NCI-H128 (cell line): ENCODE data around the gene KCNS3.
"Not testable (repeated sequence)": the region's sequence is repeated elsewhere in the genome, so short reads cannot be mapped to it uniquely, and the experiment has no call there.

ENCODE experiments used
- DNase-seq: peaks from one replicate; lab custom pipeline; 2025; ENCODE audit not compliant: unreplicated experiment; lab: John Stamatoyannopoulos, UW

The KCNS3 gene

DNA sequence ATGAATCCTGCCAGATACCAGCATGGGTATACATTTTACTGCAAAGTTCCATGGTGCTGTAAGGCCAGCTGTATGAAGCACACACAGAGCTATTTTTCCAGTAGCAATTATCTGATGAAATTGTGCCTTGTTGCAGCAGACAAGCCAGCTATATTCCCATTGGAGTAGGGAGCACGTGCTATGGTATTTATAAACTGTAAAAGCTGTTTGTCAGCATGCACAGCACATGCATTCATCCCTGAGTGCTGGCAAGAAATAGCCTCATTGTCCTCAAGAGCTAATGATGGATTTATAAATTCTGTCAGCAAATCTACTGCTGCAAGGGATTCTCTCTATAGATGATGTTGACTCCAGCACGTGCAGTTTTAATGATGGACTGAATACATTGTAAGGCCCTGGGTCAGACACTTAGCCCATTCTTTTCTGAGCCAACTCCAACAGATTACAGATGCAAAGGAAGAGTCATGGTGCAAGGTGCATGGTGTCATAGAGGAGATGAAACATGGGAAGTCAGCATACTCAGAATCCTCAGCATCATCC is 61.7 kb downstream of the KCNS3 start:
- DNase-seq, result no peak

DNA sequence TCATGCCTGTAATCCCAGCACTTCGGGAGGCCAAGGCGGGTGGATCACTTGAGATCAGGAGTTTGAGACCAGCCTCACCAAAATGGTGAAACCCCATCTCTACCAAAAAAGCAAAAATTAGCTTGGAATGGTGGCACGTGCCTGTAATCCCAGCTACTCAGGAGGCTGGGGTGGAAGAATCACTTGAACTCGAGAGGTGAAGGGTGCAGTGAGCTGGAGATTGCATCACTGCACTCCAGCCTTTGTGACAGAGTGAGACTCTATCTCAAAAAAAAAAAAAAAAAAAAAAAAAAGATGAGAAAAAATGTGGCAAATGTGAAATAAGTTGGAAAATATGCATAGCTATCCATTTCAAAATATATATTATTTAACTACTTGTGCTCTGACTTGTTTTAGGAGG is 65.0 kb downstream of the KCNS3 start:
- no peak for DNase-seq

DNA sequence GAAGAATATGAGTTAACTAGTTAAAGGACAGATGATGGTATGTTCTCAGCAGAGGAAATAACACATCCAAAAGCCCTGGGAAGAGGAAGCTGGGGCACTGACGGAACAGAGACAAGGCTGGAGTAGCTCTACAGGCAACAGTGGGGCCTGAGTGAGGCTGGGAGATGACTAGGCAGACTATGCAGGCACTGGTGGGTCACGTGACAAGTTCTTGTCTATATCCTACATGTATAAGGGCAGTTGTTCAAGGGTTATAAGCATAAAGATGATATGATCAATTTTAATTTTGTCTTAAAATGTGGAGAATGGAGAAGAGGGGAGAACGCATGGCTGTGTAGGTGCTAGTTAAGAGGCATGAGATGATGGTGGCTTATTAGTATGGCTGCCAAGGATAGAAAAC is 68.6 kb downstream of the KCNS3 start:
- no peak for DNase-seq

DNA sequence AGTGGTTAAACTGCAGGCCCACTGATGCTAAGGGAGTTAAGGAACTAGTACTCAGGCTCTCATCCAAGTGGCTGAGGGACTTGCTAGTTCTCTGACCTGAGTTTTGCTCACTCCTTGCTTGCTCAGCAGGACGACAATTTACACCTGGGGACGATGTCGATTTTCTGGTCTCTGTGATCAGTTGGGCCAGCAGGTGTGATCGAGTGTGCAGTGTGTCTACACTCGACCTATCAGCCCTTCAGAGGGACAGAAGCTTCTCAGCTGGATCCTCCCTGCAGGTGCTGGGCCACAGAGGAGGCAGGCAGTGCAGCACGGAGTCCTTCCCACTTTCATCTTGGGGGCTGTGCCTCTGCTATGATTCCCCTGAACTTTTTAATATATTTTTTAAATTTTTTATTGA is 71.5 kb downstream of the KCNS3 start:
- no peak for DNase-seq

DNA sequence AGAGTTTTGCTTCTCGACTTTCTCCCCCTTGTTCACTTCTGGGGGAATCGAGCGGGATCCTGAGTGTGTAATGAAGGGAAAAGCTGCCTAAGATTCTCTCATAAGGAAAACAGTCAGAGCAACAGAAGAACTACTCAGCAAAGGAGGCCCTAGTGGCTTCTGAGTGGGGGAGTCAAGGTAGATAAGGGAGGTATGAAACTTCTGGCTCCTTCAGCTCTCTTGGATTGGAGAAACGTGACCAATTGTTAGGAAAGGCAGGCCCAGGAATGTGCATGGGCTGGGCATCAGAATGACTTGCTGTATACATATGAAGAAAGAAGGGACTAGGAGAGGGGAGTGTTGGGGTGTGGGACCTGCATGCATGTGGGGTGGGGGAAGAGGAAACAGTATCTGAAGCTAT is 73.1 kb downstream of the KCNS3 start:
- no peak for DNase-seq

DNA sequence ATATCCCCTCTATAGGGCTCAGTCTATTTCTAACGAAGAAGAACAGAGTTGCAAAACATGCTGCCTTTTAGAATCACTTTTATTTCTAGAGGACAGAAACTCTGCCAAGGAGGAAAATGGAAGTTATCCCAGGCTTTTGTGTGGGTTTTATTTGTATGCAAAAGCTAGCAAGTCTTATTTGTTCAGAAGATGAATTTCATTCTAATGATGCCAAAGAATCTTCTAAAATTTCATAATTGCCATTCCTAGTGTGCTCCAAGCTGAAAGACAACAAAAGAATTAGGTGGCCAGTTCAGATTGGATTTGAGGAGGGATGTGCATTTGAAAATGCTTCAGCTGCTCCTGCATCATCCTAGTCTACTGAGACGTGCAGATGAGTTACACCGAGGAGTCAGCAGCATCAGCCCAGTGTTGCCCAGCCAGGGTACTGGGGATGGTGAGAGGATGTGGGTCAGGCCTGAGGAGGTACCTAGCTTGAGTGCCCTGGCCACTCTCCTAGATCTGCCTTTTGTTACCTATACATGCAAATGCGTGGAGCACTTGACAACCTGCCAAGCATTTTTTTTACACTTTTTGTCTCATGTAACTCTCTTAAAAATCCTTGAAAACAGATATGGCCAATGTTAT is 80.1 kb downstream of the KCNS3 start:
- no peak for DNase-seq

DNA sequence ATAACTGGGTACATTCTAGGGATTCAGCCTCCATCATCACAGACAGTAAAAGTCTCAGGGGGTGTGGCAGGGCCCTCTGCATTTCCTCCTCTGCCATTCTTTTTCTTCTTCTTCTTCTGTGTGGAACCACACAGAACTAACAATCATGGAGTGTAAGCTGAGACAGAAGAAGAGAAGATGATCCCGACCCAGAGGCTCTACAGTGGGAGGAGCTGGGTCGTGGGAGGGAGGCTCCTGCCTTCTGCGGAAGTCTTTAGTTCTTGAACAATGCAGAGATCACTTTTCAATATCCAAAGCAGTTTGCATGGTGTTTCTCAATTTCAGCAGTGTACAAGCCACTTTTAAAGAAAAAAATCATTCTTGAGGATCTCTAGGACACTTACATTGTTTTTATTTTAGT is 80.9 kb downstream of the KCNS3 start:
- DNase-seq, result no peak

DNA sequence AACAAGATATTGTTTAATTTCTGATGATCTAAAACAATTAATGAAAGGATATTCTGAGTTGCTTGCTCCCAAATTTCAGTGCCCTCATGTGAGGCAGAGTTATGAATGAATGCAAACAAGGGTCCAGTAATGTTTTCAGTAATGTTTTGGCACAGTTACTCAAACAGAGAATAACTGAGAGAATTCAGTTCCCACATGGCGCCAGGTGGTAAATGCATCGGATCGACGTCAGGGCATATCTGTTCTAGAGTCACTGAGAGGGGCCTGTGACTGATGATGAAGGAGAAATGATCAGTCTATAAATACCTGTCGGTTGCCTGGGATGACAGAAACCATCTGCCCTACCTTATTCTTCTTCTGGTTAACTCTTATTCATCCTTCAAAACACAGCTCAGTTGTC is 81.4 kb downstream of the KCNS3 start:
- DNase-seq, result no peak

DNA sequence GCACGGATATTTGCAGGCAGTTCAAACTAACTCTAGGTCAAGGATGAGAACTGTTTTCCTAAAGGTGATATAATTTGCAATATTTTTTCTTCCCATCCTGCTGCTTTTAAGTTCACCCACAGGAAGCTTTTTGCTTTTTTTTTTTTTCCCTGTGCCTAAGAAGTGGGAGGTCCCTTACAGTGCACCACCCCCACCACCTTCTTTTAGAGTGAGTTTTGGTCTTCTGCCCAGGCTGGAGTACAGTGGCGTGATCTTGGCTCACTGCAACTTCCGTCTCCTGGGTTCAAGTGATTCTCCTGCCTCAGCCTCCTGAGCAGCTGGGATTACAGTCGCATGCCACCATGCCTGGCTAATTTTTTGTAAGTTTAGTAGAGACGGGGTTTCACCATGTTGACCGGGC is 82.5 kb downstream of the KCNS3 start:
- no peak for DNase-seq

DNA sequence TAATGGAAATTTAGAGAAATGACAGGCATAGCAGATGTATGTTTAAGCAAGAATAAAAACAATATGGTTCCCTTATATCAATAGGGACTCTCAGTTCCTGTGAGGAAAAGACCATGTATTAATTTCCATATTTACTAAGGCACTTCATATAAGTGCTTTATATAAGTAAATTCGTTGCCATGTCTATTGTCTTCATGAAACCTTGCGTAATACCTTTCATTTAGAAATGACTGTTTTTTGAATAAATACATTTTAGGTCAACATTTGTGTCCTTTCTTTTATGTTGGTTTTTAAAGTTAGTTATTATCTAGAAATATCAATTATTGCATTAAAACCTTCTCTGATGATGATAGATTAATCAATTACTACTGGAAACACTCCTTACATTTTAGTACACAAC is 83.3 kb downstream of the KCNS3 start:
- DNase-seq, result no peak

DNA sequence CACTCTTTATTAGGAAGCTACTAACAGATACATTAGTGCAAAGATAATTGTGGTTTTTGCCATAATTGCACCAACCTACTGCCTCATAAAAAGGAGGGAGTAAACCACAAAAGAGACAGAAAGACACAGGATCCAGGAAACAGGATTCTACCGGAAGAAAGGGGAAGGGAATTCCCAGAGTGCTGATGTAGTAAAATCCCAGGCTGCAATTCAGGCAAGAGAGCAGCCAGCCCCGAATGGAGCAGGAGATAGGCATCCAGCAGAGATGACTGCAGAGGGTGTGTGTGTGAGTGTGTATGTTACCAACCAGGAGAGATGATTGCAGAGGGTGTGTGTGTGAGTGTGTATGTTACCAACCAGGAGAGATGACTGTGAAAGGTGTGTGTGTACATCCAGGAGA is 84.4 kb downstream of the KCNS3 start:
- no peak for DNase-seq

DNA sequence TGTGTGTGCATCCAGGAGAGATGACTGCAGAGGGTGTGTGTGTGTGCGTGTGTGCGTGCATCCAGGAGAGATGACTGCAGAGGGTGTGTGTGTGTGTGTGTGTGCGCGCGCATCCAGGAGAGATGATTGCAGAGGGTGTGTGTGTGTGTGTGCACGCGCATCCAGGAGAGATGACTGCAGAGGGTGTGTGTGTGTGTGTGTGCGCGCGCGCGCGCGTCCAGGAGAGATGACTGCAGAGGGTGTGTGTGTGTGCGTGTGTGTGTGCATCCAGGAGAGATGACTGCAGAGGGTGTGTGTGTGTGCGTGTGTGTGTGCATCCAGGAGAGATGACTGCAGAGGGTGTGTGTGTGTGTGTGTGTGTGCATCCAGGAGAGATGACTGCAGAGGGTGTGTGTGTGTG is 85.1 kb downstream of the KCNS3 start:
- not testable (repeated sequence) for DNase-seq

DNA sequence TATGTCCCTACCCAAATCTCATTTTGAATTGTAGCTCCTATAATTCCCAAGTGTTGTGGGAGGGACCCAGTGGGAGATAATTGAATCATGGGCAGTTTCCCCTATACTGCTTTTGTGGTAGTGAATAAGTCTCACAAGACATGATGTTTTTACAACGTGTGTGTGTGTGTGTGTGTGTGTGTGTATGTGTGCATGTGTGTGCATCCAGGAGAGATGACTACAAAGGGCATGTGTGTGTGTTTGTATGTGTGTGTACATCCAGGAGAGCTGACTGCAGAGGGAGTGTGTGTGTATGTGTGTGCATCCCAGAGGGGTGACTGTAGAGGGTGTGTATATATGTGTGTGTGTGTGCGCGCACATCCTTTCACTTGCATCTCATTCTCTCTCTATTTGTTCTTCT is 86.7 kb downstream of the KCNS3 start:
- no peak for DNase-seq

DNA sequence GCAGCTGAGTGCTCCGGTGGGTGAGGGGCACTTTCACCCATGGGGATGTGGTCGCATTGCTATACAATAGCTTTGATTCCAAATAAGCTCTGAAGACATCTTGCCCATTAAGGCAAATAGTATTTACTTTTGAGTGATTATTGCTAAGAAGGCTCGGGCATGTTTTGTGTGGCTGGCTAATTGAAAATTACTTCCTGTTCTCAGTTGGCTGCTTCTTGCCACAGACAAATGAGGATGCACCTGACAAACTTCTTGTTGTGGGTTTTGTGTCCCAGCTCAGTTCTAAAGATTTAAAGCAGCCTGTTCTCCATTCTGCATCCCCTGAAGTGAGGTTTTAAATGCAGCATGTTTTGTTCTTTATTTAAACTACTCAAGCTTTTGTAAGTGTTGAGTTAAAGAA is 88.3 kb downstream of the KCNS3 start:
- no peak for DNase-seq

DNA sequence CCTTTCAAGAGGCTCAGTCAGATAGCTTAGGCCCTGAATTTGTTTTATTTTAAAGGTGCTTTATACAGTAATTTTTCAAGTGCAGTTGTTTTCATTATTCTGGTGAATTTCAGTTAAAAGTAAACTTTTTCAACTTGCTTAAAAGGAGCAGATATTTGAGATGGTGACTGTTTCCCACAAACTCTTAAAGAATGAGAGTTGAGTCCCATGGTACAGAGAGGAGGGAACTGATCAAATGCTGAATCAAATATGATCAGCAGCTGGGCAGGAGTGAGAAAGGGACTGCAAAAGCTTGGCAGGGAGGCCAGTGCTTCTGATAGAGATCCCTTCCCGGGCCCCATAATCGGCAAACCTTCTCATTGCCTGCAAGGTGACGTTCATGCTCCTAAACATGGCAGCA is 91.2 kb downstream of the KCNS3 start:
- DNase-seq, result no peak

DNA sequence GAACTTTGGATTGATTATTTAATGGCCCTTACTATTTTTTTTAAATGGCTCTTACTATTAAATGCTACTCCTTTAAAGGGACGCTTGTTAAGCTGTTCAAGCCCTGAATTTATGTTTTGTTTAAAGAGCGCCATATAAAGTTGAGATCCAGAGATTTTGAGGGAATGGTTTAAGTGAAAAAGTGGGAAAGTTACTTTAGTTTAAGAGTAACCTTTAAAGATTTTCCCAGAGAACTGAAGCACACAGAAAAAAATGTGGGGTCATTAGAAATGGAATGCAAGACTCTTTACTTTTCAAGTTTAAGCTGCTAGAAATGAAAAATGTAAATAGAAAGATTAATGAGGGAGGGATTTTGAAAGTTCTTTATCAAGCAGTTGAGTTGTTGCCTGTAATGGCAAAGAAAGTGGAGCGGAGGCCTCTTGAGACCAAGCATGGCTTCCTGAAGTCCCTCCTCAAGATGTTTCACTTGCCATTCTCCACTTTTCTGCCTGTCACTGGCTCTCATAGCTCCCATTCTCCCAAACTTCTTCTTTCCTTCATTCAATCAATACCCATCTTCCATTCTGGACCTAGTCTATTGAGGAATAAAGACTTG is 93.2 kb downstream of the KCNS3 start:
- DNase-seq, result no peak

DNA sequence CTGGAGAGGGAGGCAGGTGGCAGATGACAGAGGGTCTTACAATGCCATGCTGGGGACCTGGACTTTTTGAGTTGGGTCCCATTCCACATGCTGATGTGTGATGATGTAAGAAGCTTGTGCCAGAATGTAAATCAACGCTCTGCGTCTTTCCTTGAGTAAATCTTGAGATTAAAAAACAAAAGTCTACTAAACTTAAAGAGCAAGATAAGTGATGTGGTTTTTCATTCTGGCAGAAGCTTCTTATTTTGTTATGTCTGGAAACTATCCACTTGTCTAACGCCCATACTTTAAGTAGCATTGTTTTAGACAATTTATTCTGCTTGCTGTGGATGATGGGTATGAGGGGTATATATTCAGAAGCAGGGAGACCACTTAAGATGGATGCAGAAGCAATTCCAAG is 94.5 kb downstream of the KCNS3 start:
- DNase-seq, result no peak

DNA sequence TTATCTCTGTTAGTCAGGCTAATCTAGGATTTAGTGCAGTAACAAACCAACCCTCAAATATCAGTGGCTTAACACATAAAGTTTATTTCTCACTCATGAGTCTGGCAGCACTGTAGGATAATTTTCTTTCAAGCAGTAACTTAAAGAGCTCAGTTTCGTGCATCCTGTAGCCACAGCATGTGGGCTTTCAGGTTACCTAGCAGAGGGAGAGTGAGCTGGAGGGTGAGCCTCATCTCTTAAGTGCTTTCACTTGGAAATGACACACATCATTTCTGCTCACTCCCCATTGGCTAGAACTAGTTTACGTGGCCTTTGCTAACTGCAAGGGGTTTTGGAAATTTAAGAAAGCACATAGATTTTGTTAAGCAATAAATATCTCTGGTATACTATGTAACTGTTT is 96.9 kb downstream of the KCNS3 start:
- no peak for DNase-seq

DNA sequence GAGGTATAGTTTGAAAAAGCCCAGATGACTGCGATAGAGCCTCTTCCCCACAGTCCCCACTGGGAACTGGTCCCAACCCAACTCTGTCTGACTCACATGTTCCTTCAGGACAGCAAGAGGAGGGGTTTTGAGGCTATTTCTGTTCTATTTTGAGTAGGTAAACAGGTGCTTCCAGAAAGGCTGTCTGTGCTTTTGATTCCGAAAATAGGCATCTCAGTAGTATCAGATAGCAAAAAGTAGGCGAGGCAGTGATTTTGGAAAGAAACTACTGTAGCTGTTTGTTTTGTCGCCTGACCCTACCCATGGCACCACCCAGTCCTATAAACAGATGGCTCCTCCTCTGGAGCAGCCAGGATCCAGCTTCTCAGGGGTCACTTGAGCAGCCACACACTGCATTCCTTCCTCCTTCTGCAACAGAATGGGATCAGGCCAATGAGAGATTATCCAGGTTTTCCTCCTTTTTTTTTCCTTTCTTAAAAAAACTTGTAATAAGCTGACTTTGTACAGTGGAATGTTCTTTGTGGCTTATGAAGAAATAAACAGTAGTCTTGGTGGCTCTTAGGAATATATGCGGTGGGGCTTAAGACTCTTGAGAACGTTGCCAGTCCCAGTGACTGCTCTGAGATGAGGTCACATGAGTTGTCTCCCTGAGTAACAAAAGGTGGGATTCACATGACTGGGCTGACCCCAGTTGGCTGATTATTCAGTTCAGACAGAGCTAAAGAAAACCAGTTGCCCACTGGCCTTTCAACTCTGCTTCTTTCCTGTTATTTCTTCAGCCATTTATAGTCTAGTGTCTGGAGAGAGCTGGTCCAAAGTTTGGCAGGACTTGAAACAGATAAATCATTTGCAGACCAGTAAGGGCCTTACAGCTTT is 98.6 kb downstream of the KCNS3 start:
- DNase-seq, result no peak

DNA sequence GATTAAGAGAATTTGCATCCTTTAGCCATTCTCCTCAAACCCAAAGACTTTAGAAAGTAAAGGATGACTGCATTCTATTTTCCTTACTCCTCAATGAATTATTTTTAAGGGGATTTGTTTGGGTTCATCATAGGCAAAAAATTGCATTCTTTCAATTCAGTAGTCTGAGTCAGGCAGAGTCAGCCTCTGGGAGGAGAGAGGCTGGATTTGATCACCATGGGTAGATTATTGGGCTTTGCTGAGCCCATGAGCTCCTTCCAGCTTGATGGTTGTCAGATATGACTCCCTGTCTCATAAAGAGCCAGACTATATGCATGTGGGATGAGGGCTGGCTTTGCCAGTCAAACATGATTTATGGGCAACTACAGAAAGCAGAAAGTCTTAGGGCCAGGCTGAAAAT is 101.2 kb downstream of the KCNS3 start:
- DNase-seq, result no peak

DNA sequence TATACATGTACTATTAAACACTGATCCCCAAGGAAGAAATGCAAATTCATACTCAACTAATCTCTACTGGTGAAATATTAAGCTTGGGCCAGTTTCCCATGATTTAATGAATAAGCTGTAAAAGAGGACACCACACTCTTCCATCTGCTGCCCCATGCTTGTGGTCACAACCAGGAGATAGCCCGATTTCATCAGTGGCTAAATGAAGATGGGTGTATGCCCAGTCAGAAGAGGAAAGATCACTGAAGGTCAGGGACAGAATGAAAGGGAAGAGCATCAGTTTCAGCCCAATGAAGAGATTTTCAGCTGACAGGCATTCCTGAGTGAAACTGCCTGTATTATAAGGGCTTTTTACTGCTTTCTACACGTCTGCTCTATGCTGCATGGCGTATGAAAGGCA is 103.5 kb downstream of the KCNS3 start:
- DNase-seq, result no peak
